Osteocyte (in vitro differentiated cells): Measurements from ENCODE around the gene HYDIN. TPM values are rescaled to one million over a fixed set of nuclear protein-coding genes. Genes with fewer than 3 reads are reported as not detected.

Experiments used
- DNase-seq: peaks from one replicate; pipeline ENCODE4 v3.0.0; 2021; ENCODE audit warnings: mixed read lengths; ENCODE audit not compliant: unreplicated experiment; ENCODE audit errors: extremely low spot score
- H3K27ac Mint-ChIP-seq: one replicate; pipeline ENCODE4 v1.8.0; 2021; ENCODE audit warnings: mild to moderate bottlenecking, mixed read lengths; ENCODE audit not compliant: unreplicated experiment
- H3K27me3 Mint-ChIP-seq: one replicate; pipeline ENCODE4 v1.8.0; 2021; ENCODE audit warnings: mixed read lengths; ENCODE audit not compliant: unreplicated experiment
- H3K36me3 Mint-ChIP-seq: one replicate; pipeline ENCODE4 v1.8.0; 2021; ENCODE audit warnings: mixed read lengths; ENCODE audit not compliant: unreplicated experiment
- H3K4me1 Mint-ChIP-seq: one replicate; pipeline ENCODE4 v1.8.0; 2021; ENCODE audit warnings: mixed read lengths; ENCODE audit not compliant: unreplicated experiment
- H3K4me3 Mint-ChIP-seq: one replicate; pipeline ENCODE4 v1.8.0; 2021; ENCODE audit warnings: mild to moderate bottlenecking, moderate library complexity, mixed read lengths; ENCODE audit not compliant: unreplicated experiment
- H3K9me3 Mint-ChIP-seq: one replicate; pipeline ENCODE4 v1.8.0; 2021; ENCODE audit warnings: mixed read lengths; ENCODE audit not compliant: unreplicated experiment
- total RNA-seq: library from RNA; stranded (reverse); gene quantifications from 2 replicates; pipeline ENCODE4 v1.2.1, GENCODE V29; 2021
- TF ChIP-seq, protein P1 (sequence below): fragments of 200-600 bp; sonication (generic); IDR thresholded peaks from 2 replicates; pipeline ENCODE4 v1.5.0; 2021; ENCODE audit warnings: antibody characterized with exemption, mild to moderate bottlenecking, moderate library complexity

The HYDIN gene
- total RNA-seq, 1 donor from 2014 or later, result not detected

DNA sequence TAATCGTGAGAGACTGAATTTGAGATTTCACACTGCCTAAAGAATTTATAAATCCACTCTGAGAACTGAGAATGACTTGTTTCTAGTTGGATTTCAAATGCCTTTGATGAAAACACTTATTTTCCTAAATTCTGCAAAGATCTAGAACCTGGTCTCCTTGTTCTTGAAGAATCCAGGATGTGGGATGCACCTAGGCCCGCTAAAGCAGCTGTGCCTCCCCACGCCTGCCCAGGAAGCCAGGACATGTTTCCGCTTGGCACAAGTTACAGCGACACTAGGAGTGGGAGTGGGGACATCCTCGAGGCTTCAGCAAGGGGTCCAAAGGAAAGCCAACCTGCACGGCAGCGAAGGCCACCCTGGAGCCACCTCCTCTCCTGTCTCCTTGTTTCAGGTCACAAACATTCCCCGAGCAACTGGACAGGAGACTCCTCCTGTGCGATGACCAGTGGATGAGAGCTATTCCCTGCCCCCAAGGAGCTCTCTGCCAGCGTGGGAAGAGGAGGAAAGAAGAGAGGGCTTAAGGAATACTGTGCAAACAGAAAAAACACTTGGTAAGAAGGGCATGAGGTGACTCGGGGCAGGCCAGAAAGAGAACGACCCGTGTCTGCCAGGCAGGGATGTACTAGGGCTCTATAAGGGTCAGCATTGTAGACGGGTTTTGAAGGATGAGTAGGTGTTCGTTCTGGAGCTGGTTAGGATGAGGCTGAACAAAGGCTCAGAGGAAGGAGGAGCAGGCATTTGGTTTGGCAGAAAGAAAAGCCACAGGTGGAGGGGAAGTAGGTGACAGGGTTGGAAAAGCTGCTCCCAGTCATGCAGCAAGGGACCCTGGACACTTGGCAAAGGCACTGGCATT, 440.7 kb downstream of the HYDIN start:
- DNase-seq, result no peak
- Mint-ChIP-seq H3K4me1 (peaks cover 16% of the 10 kb centered on the region), H3K4me3 (no peak overlapping the region), H3K36me3 (peaks cover 7% of the 10 kb centered on the region), H3K27ac (peak overlapping the region; percentile 50), H3K9me3 (no peaks in the 10 kb centered on the region), H3K27me3 (no peaks in the 10 kb centered on the region)
- TF ChIP-seq, protein P1, sequence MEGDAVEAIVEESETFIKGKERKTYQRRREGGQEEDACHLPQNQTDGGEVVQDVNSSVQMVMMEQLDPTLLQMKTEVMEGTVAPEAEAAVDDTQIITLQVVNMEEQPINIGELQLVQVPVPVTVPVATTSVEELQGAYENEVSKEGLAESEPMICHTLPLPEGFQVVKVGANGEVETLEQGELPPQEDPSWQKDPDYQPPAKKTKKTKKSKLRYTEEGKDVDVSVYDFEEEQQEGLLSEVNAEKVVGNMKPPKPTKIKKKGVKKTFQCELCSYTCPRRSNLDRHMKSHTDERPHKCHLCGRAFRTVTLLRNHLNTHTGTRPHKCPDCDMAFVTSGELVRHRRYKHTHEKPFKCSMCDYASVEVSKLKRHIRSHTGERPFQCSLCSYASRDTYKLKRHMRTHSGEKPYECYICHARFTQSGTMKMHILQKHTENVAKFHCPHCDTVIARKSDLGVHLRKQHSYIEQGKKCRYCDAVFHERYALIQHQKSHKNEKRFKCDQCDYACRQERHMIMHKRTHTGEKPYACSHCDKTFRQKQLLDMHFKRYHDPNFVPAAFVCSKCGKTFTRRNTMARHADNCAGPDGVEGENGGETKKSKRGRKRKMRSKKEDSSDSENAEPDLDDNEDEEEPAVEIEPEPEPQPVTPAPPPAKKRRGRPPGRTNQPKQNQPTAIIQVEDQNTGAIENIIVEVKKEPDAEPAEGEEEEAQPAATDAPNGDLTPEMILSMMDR, result no peak

DNA sequence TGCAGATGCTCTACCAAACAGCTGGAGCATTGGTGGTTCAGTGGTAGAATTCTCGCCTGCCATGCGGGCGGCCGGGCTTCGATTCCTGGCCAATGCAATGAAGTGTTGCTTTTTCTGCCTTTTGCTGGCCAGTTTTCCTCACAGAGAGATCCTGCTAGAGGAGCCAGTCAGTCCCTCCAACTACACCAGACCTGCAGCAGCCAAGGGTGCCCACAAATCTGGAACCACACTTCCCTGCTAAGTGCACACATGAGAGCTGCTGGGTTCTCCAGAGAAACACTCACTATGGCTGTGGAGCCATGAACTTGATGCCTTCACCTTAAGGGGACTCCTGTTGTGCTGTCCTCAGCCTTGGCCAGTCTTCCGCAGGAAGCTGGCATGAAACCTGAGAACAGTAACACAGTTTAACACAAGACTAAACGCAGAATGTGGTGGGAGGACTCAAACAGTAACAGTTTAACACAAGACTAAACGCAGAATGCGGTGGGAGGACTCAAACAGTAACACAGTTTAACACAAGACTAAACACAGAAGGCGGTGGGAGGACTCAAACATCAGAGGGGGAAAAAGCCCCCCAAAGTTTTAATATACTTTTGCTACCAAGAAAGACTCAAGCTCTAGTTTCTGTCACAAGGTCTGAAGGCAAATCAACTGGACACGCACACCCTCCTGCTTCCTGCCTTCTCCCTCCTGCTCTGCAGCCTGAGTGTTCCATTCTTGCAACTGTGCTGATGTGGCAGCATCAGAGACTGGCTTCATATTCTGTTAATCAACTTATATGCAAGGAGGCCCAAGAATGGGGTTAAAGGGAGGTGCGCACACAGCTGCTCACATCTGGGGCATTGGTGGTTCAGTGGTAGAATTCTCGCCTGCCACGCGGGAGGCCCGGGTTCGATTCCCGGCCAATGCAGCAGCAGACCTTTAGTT, 441.6 kb downstream of the HYDIN start:
- Mint-ChIP-seq H3K4me3 (peak overlapping the region; percentile 16), H3K9me3 (no peaks in the 10 kb centered on the region), H3K27ac (peak overlapping the region; percentile 50), H3K27me3 (no peaks in the 10 kb centered on the region), H3K4me1 (peaks cover 16% of the 10 kb centered on the region), H3K36me3 (peaks cover 16% of the 10 kb centered on the region)
- TF ChIP-seq, protein P1, result no peak
- DNase-seq, result no peak

DNA sequence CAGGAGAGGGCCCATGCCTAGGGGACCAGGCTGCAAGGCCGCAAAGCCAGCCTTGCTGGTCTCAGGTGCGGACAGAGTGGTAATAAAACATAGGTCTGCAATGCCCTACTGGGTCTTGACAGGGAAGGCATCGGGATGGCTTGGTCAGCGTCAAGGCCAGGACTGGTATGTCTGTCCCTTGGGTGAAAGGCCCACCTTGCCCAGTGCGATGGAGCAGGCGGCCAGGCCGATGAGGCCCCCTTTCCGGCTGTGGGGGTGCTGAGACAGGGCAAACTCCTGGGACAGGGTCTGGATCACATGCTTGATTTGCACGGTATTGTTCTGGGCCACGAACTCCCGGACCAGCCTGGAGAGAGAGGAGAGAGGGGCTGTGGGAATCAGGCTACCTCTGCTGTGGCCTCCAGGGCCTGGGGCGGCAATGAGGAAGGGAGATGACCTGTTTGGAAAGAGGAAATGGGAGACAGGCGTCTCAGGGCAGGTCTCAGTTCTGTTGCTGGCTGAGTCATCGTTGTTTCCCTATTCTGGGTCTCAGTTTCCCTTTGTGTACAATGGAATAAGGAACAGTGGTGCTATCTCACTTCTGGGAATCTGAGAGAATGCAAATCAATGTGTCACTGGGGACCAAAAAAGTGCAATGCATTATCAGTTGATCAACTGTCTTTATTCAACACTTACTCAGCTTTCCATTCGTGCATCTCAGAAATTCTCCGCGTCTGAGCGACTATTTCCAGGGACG, 444.3 kb downstream of the HYDIN start:
- TF ChIP-seq, protein P1, result no peak
- H3K27ac Mint-ChIP-seq, result peak overlapping the region; percentile 5
- H3K4me1 Mint-ChIP-seq, result peaks cover 14% of the 10 kb centered on the region
- H3K4me3 Mint-ChIP-seq, result no peak overlapping the region
- no peaks in the 10 kb centered on the region for H3K9me3 Mint-ChIP-seq
- peaks cover 39% of the 10 kb centered on the region for H3K36me3 Mint-ChIP-seq
- no peaks in the 10 kb centered on the region for H3K27me3 Mint-ChIP-seq
- no peak for DNase-seq

DNA sequence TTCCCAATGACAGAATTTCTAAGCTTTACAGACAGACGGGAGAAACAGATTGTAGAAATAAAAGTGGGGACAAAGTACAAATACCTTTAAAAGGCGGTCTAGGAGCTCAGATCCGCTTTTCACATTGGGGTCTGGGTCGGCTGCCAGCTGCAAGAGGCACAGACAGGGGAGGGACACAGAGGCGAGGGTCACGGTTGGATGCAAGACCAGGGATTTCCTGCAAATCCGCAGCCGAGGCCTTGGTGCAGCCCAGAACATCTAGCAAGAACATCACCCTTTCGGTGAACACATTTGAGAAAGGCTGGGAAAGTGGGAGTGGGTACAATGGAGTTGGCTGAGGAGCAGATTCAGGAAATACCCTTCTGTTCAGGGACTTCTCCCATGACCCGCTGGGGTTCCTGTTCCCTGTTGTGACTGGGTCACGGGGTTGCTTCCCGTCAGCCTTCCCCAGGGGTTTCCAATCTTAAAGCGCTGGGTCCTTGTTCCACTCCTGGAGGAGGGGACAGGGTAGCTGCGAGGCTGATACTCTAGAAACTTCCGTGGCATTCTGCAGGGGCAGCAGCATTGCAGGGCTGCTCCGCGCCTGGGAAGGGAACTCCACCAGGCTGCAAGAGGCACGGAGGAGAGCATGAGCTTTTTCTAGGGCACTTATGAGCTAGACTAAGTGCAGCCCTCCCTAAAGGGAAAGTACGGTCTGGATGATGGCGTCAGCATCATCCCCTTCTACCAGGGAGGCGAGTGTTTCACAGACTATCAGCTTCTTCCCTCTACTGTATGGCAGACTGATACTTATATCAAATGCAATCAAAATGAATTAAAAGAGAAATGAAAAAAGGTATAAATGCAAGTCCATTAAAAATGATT, 445.6 kb downstream of the HYDIN start:
- H3K27ac Mint-ChIP-seq, result no peak overlapping the region
- TF ChIP-seq, protein P1, result no peak
- no peak for DNase-seq
- no peaks in the 10 kb centered on the region for H3K27me3 Mint-ChIP-seq
- peaks cover 48% of the 10 kb centered on the region for H3K36me3 Mint-ChIP-seq
- no peaks in the 10 kb centered on the region for H3K9me3 Mint-ChIP-seq
- peaks cover 11% of the 10 kb centered on the region for H3K4me1 Mint-ChIP-seq
- H3K4me3 Mint-ChIP-seq, result no peak overlapping the region
